CD14-positive monocyte (primary cell): ENCODE data around the gene SLC26A3. TPM values are rescaled to one million over a fixed set of nuclear protein-coding genes. Genes with fewer than 3 reads are reported as not detected.

Experiments used
- DNase-seq, 3 donors: peaks; one replicate each; pipeline ENCODE4 v3.0.0-alpha.2; 2011 to 2022
- H2AFZ ChIP-seq: 2 replicates; pipeline ENCODE4 v1.6.0; 2012; ENCODE audit warnings: mild to moderate bottlenecking, low read depth, low read length, inconsistent platforms; ENCODE audit not compliant: insufficient read depth, poor library complexity, severe bottlenecking
- H3K27ac ChIP-seq, 2 donors: 1 replicate in 1 of 2; 2 replicates in 1 of 2; pipeline ENCODE4 v1.5.1; 2012 to 2013; ENCODE audit warnings: low read length in 2 of 2, control low read depth in 1 of 2, inconsistent platforms in 1 of 2, low read depth in 1 of 2, mild to moderate bottlenecking in 1 of 2
- H3K27me3 ChIP-seq, 2 donors: one replicate each; pipeline versions ENCODE4 v1.6.0 to v1.6.1; 2011 to 2013; ENCODE audit warnings: low read length in 2 of 2; ENCODE audit not compliant: control insufficient read depth in 2 of 2, insufficient read depth in 2 of 2
- H3K36me3 ChIP-seq, 2 donors: replicated peaks in 1 of 2; 1 replicate in 1 of 2; 2 replicates in 1 of 2; pipeline versions ENCODE4 v1.5.1 to v1.6.1; 2012 to 2013; ENCODE audit warnings: low read length in 2 of 2, control low read depth in 1 of 2, inconsistent platforms in 1 of 2, mild to moderate bottlenecking in 1 of 2; ENCODE audit not compliant: insufficient read depth in 2 of 2, control insufficient read depth in 1 of 2
- H3K4me1 ChIP-seq, 2 donors: 1 replicate in 1 of 2; 2 replicates in 1 of 2; pipeline versions ENCODE4 v1.5.1 to v1.6.1; 2012 to 2013; ENCODE audit warnings: low read length in 2 of 2, control low read depth in 1 of 2, inconsistent platforms in 1 of 2, mild to moderate bottlenecking in 1 of 2, moderate library complexity in 1 of 2; ENCODE audit not compliant: insufficient read depth in 2 of 2, control insufficient read depth in 1 of 2
- H3K4me2 ChIP-seq: replicated peaks from 2 replicates; pipeline ENCODE3; 2012; ENCODE audit warnings: low read length, moderate library complexity, mild to moderate bottlenecking; ENCODE audit not compliant: poor library complexity, severe bottlenecking; ENCODE audit errors: extremely low read depth
- H3K4me3 ChIP-seq, 3 experiments: fragments of 200-600 bp in 1 of 3; sonication (generic) in 1 of 3; replicated peaks in 1 of 3; 1 replicate in 2 of 3; 2 replicates in 1 of 3; pipeline ENCODE4 v1.5.1; 2011 to 2013; ENCODE audit warnings: low read length in 3 of 3, mild to moderate bottlenecking in 3 of 3, control low read depth in 2 of 3, low read depth in 2 of 3, inconsistent platforms in 1 of 3, moderate library complexity in 1 of 3
- H3K79me2 ChIP-seq: 2 replicates; pipeline ENCODE4 v1.6.0; 2012; ENCODE audit warnings: mild to moderate bottlenecking, control low read depth, inconsistent platforms, low read length, moderate library complexity; ENCODE audit not compliant: insufficient read depth
- H3K9ac ChIP-seq: 2 replicates; pipeline ENCODE4 v1.6.0; 2017; ENCODE audit warnings: low read length, mild to moderate bottlenecking; ENCODE audit not compliant: insufficient read depth, poor library complexity, severe bottlenecking
- H3K9me3 ChIP-seq, 2 donors: replicated peaks in 1 of 2; 1 replicate in 1 of 2; 2 replicates in 1 of 2; pipeline versions ENCODE4 v1.5.1 to v1.6.1; 2012 to 2013; ENCODE audit warnings: low read length in 2 of 2, control low read depth in 1 of 2; ENCODE audit not compliant: control insufficient read depth in 1 of 2, insufficient read depth in 1 of 2
- H4K20me1 ChIP-seq: 2 replicates; pipeline ENCODE4 v1.6.0; 2012; ENCODE audit warnings: mild to moderate bottlenecking, low read length, control low read depth, moderate library complexity; ENCODE audit not compliant: insufficient read depth
- H3K27ac Mint-ChIP-seq, 7 donors: one replicate each; pipeline ENCODE4 v1.8.0; 2020; ENCODE audit warnings: mild to moderate bottlenecking in 7 of 7, mixed read lengths in 7 of 7, moderate library complexity in 6 of 7, inconsistent platforms in 2 of 7
- H3K27me3 Mint-ChIP-seq, 3 donors: one replicate each; pipeline ENCODE4 v1.8.0; 2021 to 2022; ENCODE audit warnings: low read depth in 3 of 3, mild to moderate bottlenecking in 3 of 3, mixed read lengths in 3 of 3, moderate library complexity in 3 of 3, inconsistent platforms in 1 of 3
- H3K36me3 Mint-ChIP-seq, 2 donors: one replicate each; pipeline ENCODE4 v1.8.0; 2020; ENCODE audit warnings: mixed read lengths in 2 of 2, inconsistent platforms in 1 of 2, mild to moderate bottlenecking in 1 of 2
- H3K4me1 Mint-ChIP-seq: one replicate; pipeline ENCODE4 v1.8.0; 2020; ENCODE audit warnings: mild to moderate bottlenecking, mixed read lengths
- H3K4me3 Mint-ChIP-seq, 2 donors: one replicate each; pipeline ENCODE4 v1.8.0; 2020; ENCODE audit warnings: mild to moderate bottlenecking in 2 of 2, mixed read lengths in 2 of 2, moderate library complexity in 1 of 2
- H3K9me3 Mint-ChIP-seq, 7 donors: one replicate each; pipeline ENCODE4 v1.8.0; 2020 to 2022; ENCODE audit warnings: mixed read lengths in 7 of 7, mild to moderate bottlenecking in 6 of 7, moderate library complexity in 6 of 7, inconsistent platforms in 2 of 7
- WGBS: methylation state at CpG from one replicate; pipeline ENCODE4 v1.1.5; 2013; ENCODE audit warnings: missing lambda C conversion rate; ENCODE audit not compliant: insufficient coverage; 5-methylcytosine and 5-hydroxymethylcytosine counted together
- intact Hi-C, 2 donors: fragments of 100-400 bp; cut with micrococcal nuclease; formaldehyde crosslinking; loops; one replicate each; pipeline versions ENCODE4 v1.15.0 to v1.15.1; 2023
- polyA minus RNA-seq: library from RNA; depleted of rRNA, polyadenylated mRNA; stranded (reverse); fragments of >200 nt; gene quantifications from 2 replicates; pipeline ENCODE4 v1.2.3, GENCODE V29; 2012
- polyA plus RNA-seq, 3 donors: library from polyadenylated mRNA; depleted of rRNA in 1 of 3; unstranded in 2 of 3; stranded (reverse) in 1 of 3; fragments of 300-500 nt in 2 of 3; fragments of >200 nt in 1 of 3; fragmentation: Illumina TruSeq in 2 of 3; gene quantifications; 1 replicate in 2 of 3; 2 replicates in 1 of 3; pipeline ENCODE4 v1.2.3, GENCODE V29; 2012 to 2021
- total RNA-seq, 12 experiments: library from RNA in 1 of 12; stranded (reverse) in 1 of 12; fragments of 120-200 nt in 1 of 12; gene quantifications; one replicate each; pipeline ENCODE4 v1.2.4 and lab custom pipeline; 2013 to 2026; ENCODE audit warnings: mixed read lengths in 6 of 12, inconsistent platforms in 1 of 12
- TF ChIP-seq, protein P1 (sequence below): fragments of 200-600 bp; IDR thresholded peaks from one replicate; pipeline ENCODE4 v1.8.0; 2022; ENCODE audit warnings: antibody characterized with exemption, mild to moderate bottlenecking

The SLC26A3 gene
- total RNA-seq (2013): not detected
- polyA plus RNA-seq (not detected), polyA minus RNA-seq (not detected in 2 replicates), total RNA-seq (lab: John Stamatoyannopoulos, UW) (0 to 2.1 (median 0.05) reads per million in 11 experiments)

DNA sequence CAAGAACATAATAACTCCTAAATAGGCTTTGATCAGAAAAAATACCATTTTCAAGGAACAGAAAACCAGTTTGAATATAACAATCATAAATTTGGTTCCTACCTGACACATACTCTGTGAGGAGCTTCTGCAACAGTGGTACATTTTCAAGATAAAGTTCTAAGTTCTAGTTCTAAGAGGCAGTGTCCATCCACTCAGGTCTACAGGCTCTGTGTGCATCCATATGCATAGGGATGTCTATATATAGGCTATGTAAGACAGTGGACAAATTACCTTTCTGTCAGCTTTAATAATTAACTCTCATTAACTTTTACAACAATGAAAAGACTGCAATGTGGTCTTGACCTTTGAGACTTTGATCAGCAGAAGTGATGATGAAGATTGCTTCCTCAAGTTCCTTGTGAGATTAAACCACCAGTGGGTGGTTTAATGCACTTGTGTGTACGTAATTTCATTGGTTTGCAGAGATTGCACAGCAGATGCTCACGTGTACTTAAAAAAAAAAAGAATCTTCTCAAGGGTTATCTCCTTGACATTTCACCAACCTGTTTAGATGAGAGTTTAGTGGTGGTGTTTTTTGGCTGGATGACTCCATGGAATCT, at the start of gene SLC26A3:
SLC26A3 (minus strand) TSS at position 215 of the 602 bp plus-strand sequence. CDS start 8,714 bp downstream, outside the sequence.
- Histone ChIP-seq H4K20me1 (no peaks in the 10 kb centered on the region), H3K4me3 (no peak within 1 kb of the TSS), H3K4me1 (no peaks in the 10 kb centered on the region), H3K27me3 (no peaks in the 10 kb centered on the region), H3K36me3 (no peaks in the 10 kb centered on the region), H3K9me3 (no peaks in the 10 kb centered on the region), H2AFZ (no peak within 1 kb of the TSS), H3K79me2 (no peaks in the 10 kb centered on the region), H3K27ac (no peak within 1 kb of the TSS), H3K9ac (no peak within 1 kb of the TSS), H3K4me2 (no peak within 1 kb of the TSS)
- intact Hi-C loops: no loop called here
- Mint-ChIP-seq H3K9me3 (no peaks in the 10 kb centered on the region), H3K4me3 (no peak within 1 kb of the TSS), H3K27me3 (peaks cover 0 to 4% (median 3%) of the 10 kb centered on the region in 3 donors), H3K36me3 (no peaks in the 10 kb centered on the region), H3K27ac (no peak within 1 kb of the TSS), H3K4me1 (no peaks in the 10 kb centered on the region)
- DNase-seq: no peak
- WGBS: no CpG with 5 or more reads among the region's 2 CpGs
- TF ChIP-seq, protein P1, sequence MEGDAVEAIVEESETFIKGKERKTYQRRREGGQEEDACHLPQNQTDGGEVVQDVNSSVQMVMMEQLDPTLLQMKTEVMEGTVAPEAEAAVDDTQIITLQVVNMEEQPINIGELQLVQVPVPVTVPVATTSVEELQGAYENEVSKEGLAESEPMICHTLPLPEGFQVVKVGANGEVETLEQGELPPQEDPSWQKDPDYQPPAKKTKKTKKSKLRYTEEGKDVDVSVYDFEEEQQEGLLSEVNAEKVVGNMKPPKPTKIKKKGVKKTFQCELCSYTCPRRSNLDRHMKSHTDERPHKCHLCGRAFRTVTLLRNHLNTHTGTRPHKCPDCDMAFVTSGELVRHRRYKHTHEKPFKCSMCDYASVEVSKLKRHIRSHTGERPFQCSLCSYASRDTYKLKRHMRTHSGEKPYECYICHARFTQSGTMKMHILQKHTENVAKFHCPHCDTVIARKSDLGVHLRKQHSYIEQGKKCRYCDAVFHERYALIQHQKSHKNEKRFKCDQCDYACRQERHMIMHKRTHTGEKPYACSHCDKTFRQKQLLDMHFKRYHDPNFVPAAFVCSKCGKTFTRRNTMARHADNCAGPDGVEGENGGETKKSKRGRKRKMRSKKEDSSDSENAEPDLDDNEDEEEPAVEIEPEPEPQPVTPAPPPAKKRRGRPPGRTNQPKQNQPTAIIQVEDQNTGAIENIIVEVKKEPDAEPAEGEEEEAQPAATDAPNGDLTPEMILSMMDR: no peak

DNA sequence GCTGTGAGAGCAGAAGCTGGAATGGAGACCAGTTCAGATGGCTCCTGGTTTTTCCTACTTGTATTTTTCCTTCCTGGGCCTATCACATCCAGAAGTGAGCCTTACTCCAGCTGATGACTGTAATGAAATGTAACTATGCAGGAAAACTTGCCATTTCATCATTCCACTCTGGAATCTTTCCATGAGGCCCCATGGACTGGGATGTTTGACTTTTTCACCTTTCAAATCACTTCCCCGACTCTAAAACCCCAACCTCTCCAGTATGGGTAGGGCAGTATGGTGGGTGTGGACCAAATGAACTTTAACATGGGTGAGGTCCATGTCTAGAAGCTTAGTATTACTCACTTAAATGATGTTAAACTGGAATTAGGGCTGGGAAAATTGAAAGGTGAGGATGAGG, 47.6 kb upstream of the SLC26A3 start:
- WGBS: no CpG with 5 or more reads among the region's 1 CpG
- no peak overlapping the region for H3K9ac ChIP-seq
- no peak overlapping the region for H3K27ac ChIP-seq
- peaks cover 0 to 7% (median 5%) of the 10 kb centered on the region in 3 donors for H3K27me3 Mint-ChIP-seq
- no peaks in the 10 kb centered on the region for H3K36me3 Mint-ChIP-seq
- H3K27ac Mint-ChIP-seq: no peak overlapping the region
- peaks cover 2% of the 10 kb centered on the region for H3K4me1 Mint-ChIP-seq
- no peak for DNase-seq
- H3K4me2 ChIP-seq: no peak overlapping the region
- no peaks in the 10 kb centered on the region for H3K79me2 ChIP-seq
- no peak overlapping the region for H2AFZ ChIP-seq
- no peaks in the 10 kb centered on the region for H4K20me1 ChIP-seq
- H3K9me3 Mint-ChIP-seq: peaks cover 0 to 8% (median 2%) of the 10 kb centered on the region in 7 donors
- H3K4me3 Mint-ChIP-seq: no peak overlapping the region
- TF ChIP-seq, protein P1: no peak
- H3K36me3 ChIP-seq: no peaks in the 10 kb centered on the region
- no peak overlapping the region for H3K4me3 ChIP-seq
- H3K4me1 ChIP-seq: no peaks in the 10 kb centered on the region
- peaks cover 0 to 2% of the 10 kb centered on the region in 2 donors for H3K9me3 ChIP-seq
- intact Hi-C loops: no loop called here
- H3K27me3 ChIP-seq: no peaks in the 10 kb centered on the region
